HG03095 (cell line): ENCODE results near the gene TTC9B.

ENCODE experiments used
- ATAC-seq: cut with Tn5 transposase; IDR thresholded peaks from one replicate; pipeline ENCODE4 v1.9.1; 2021; ENCODE audit warnings: moderate library complexity; ENCODE audit not compliant: unreplicated experiment

TTC9B gene

GRCh38 chr19:40249201-40249600, 31.0 kb upstream of the TTC9B start:
- ATAC-seq: no peak

- ATAC-seq: no peak
Measured at GRCh38 chr19:40247735-40248262, 29.6 kb upstream of the TTC9B start.

GRCh38 chr19:40247178-40247577, 29.0 kb upstream of the TTC9B start:
- ATAC-seq: no peak

- ATAC-seq: no peak
Measured at GRCh38 chr19:40246292-40247073, 28.3 kb upstream of the TTC9B start.

GRCh38 chr19:40245506-40246128, 27.4 kb upstream of the TTC9B start:
- ATAC-seq: no peak

GRCh38 chr19:40244579-40245317, 26.6 kb upstream of the TTC9B start:
- no peak for ATAC-seq

GRCh38 chr19:40243181-40243580, 25.0 kb upstream of the TTC9B start:
- no peak for ATAC-seq

GRCh38 chr19:40242480-40242879, 24.3 kb upstream of the TTC9B start:
- ATAC-seq: no peak

- ATAC-seq: no peak
Measured at GRCh38 chr19:40241809-40242384, 23.7 kb upstream of the TTC9B start.

- ATAC-seq: no peak
Measured at GRCh38 chr19:40241125-40241808, 23.1 kb upstream of the TTC9B start.

- no peak for ATAC-seq
Measured at GRCh38 chr19:40240332-40240731, 22.1 kb upstream of the TTC9B start.

GRCh38 chr19:40239415-40240226, 21.4 kb upstream of the TTC9B start:
- ATAC-seq: no peak

GRCh38 chr19:40238775-40239174, 20.6 kb upstream of the TTC9B start:
- ATAC-seq: no peak

GRCh38 chr19:40237791-40238190, 19.6 kb upstream of the TTC9B start:
- ATAC-seq: no peak

GRCh38 chr19:40236366-40236765, 18.2 kb upstream of the TTC9B start:
- ATAC-seq: no peak

GRCh38 chr19:40236026-40236355, 17.8 kb upstream of the TTC9B start:
- no peak for ATAC-seq

GRCh38 chr19:40235238-40236025, 17.2 kb upstream of the TTC9B start:
- no peak for ATAC-seq

- no peak for ATAC-seq
Measured at GRCh38 chr19:40234429-40235237, 16.4 kb upstream of the TTC9B start.
